ENCODE results near the gene ZBTB17. TPM values are rescaled to one million over a fixed set of nuclear protein-coding genes. Genes with fewer than 3 reads are reported as not detected.

Gene ZBTB17
- total and polyA plus RNA-seq, 2 of the 8 experiments (the other 6 are each of a cell fraction or from before 2014, with no cell fraction given), result 24.7 to 36.2 TPM

GRCh38 chr1:15916417-15916816, 59.5 kb downstream of the ZBTB17 start:
- Histone ChIP-seq H4K20me1 (replicated peaks in 1 of 2; ENCODE audit: control insufficient read depth in 1 of 2, insufficient read depth in 2 of 2, low read length in 2 of 2) (no peaks in the 10 kb centered on the region), H2BK5ac (ENCODE audit: low read depth, low read length) (no peak overlapping the region), H2BK15ac (ENCODE audit: low read length) (no peak overlapping the region), H3K4me3 (ENCODE audit: extremely low read depth in 1 of 4, insufficient read depth in 2 of 4, low read depth in 3 of 4, low read length in 4 of 4) (no peak overlapping the region), H3K23ac (ENCODE audit: insufficient read length) (no peak overlapping the region), H3K79me1 (ENCODE audit: low read depth, low read length) (no peaks in the 10 kb centered on the region; the same call in 1 of the 2 replicates), H2BK12ac (ENCODE audit: low read depth, low read length) (no peak overlapping the region), H4K91ac (replicated peaks; ENCODE audit: insufficient read length, low read length) (no peak overlapping the region), H3K23me2 (ENCODE audit: low read depth, low read length) (no peaks in the 10 kb centered on the region), H3K4me2 (ENCODE audit: insufficient read depth in 1 of 2, low read depth in 2 of 2, low read length in 2 of 2) (no peak overlapping the region), H2AFZ (ENCODE audit: low read length) (no peak overlapping the region), H3K9ac (replicated peaks in 1 of 4; ENCODE audit: extremely low read depth in 1 of 4, low read depth in 3 of 4, low read length in 3 of 4) (no peak overlapping the region), H2BK20ac (ENCODE audit: low read length) (no peak overlapping the region), H3K4ac (replicated peaks; ENCODE audit: insufficient read length, low read depth, low read length) (no peak overlapping the region), H3K56ac (replicated peaks; ENCODE audit: insufficient read length, low read depth, low read length) (no peak overlapping the region), H3K27me3 (replicated peaks in 1 of 4; ENCODE audit: control insufficient read depth in 3 of 4, extremely low read depth in 1 of 4, insufficient read depth in 3 of 4, low read length in 3 of 4) (no peaks in the 10 kb centered on the region), H3K36me3 (ENCODE audit: control insufficient read depth in 2 of 4, insufficient read depth in 4 of 4, low read length in 3 of 4) (peaks cover 4 to 47% (median 18%) of the 10 kb centered on the region in 4 experiments; a peak in 7 of 8 replicates), H3K18ac (ENCODE audit: extremely low read depth, low read length) (no peak overlapping the region), H3K79me2 (ENCODE audit: control insufficient read depth in 1 of 2, insufficient read depth in 2 of 2, low read length in 2 of 2) (no peaks in the 10 kb centered on the region; a peak in 2 of 4 replicates), H3K4me1 (replicated peaks in 1 of 4; ENCODE audit: control insufficient read depth in 3 of 4, insufficient read depth in 4 of 4, low read length in 3 of 4) (no peaks in the 10 kb centered on the region), H3K27ac (ENCODE audit: low read depth, low read length) (no peak overlapping the region), H2BK120ac (replicated peaks; ENCODE audit: low read depth, low read length) (no peak overlapping the region), H4K5ac (ENCODE audit: insufficient read length, low read depth, low read length) (no peak overlapping the region), H2AK5ac (ENCODE audit: low read depth, low read length) (no peak overlapping the region), H3K9me3 (ENCODE audit: insufficient read depth in 2 of 2, low read depth in 1 of 2, low read length in 1 of 2) (no peaks in the 10 kb centered on the region), H4K8ac (ENCODE audit: extremely low read depth, insufficient read depth, low read length) (no peak overlapping the region), H3K14ac (ENCODE audit: insufficient read length) (no peak overlapping the region)
- 95% methylated on average over 4 of the region's 4 CpGs; no CpG with 5 or more reads in 1 of the 2 experiments for WGBS, 2 experiments (ENCODE audit: extremely low coverage in 1 of 2, insufficient coverage in 1 of 2, insufficient read length in 1 of 2, insufficient replicate concordance in 2 of 2, low coverage in 1 of 2, low lambda C conversion rate in 2 of 2, missing lambda C conversion rate in 1 of 2)
- ChIA-PET CTCF (ENCODE audit: partially characterized antibody) (interaction anchor here (1.1 to 1.5 kb wide), 2 partner anchors 20 to 21 kb away, joined by 3 to 11 read pairs; no protein-coding TSS in a partner anchor), POLR2A (ENCODE audit: partially characterized antibody) (no interaction called here)
- FAIRE-seq (no peak), DNase-seq (ENCODE audit: low read depth in 1 of 2, low spot score in 2 of 2) (no peak)
- no peak for TF ChIP-seq SIX5 (IDR thresholded peaks at IDR 0.05; ENCODE audit: low read depth, low read length)
- TF ChIP-seq EZH2 (IDR thresholded peaks at IDR 0.05; ENCODE audit: low read depth, low read length, severe bottlenecking), result no peak
- TF ChIP-seq TAF1 (IDR thresholded peaks at IDR 0.05; ENCODE audit: low read depth, low read length), result no peak
- TF ChIP-seq RXRA (IDR thresholded peaks at IDR 0.05; ENCODE audit: insufficient read depth, low read depth, low read length), result no peak
- no peak for TF ChIP-seq CHD2 (IDR thresholded peaks at IDR 0.05; ENCODE audit: low read length)
- no peak for TF ChIP-seq BCL11A (IDR thresholded peaks at IDR 0.05; ENCODE audit: low read depth in 2 of 2, low read length in 2 of 2)

Data from H1 (cell line).